Uterus (tissue), 4 donors: ENCODE data around the gene HAPLN2. TPM values are rescaled to one million over a fixed set of nuclear protein-coding genes. Genes with fewer than 3 reads are reported as not detected.

Experiments
- DNase-seq, 2 donors: peaks; one replicate each; pipeline ENCODE4 v3.0.0-alpha.2; 2019 to 2020
- H3K27ac ChIP-seq, 2 donors: fragments of 200-600 bp; sonication (generic); 1 replicate in 1 of 2; 2 replicates in 1 of 2; pipeline ENCODE4 v1.5.1; 2016 to 2018
- H3K27me3 ChIP-seq, 2 donors: fragments of 200-600 bp; sonication (generic); one replicate each; pipeline ENCODE4 v1.5.1; 2018 to 2019; ENCODE audit warnings: control low read depth in 1 of 2
- H3K36me3 ChIP-seq, 2 donors: fragments of 200-600 bp; sonication (generic); one replicate each; pipeline ENCODE4 v1.5.1; 2019; ENCODE audit warnings: control low read depth in 1 of 2
- H3K4me1 ChIP-seq, 2 donors: fragments of 200-600 bp; sonication (generic); one replicate each; pipeline ENCODE4 v1.5.1; 2018 to 2019; ENCODE audit warnings: control low read depth in 1 of 2
- H3K4me3 ChIP-seq, 2 donors: fragments of 200-600 bp; sonication (generic); 1 replicate in 1 of 2; 2 replicates in 1 of 2; pipeline ENCODE4 v1.5.1; 2018 to 2019; ENCODE audit warnings: mild to moderate bottlenecking in 1 of 2
- H3K9me3 ChIP-seq, 2 donors: fragments of 200-600 bp; sonication (generic); one replicate each; pipeline ENCODE4 v1.5.1; 2019; ENCODE audit warnings: control low read depth in 1 of 2
- POLR2A ChIP-seq, 2 donors: fragments of 450-650 bp; IDR thresholded peaks; one replicate each; pipeline ENCODE4 v1.6.1; 2016; ENCODE audit warnings: antibody characterized with exemption in 2 of 2, mild to moderate bottlenecking in 1 of 2, moderate library complexity in 1 of 2
- intact Hi-C: fragments of 100-400 bp; cut with DNase I; formaldehyde crosslinking; loops from one replicate; pipeline ENCODE4 v1.15.1; 2023; ENCODE audit warnings: low total_unique reads
- total RNA-seq, 4 donors: library from RNA; depleted of rRNA in 3 of 4; stranded (reverse); fragments of >200 nt in 3 of 4; gene quantifications; one replicate each; pipeline versions ENCODE4 v1.1.0 to v1.2.4, GENCODE V29; 2014 to 2023
- TF ChIP-seq, protein P1 (sequence below), 4 experiments: fragments of 200-600 bp in 2 of 4; fragments of 450-650 bp in 2 of 4; sonication (generic) in 2 of 4; IDR thresholded peaks; one replicate each; pipeline ENCODE4 v1.5.1; 2016 to 2019; ENCODE audit warnings: antibody characterized with exemption in 4 of 4, mild to moderate bottlenecking in 2 of 4, moderate library complexity in 1 of 4
- donor health status: DM: yes; HTN: yes; CAD: no.

Gene HAPLN2
- total RNA-seq, 4 donors from 2014 or later = 0.77 to 3.9 TPM; not detected in 2

DNA sequence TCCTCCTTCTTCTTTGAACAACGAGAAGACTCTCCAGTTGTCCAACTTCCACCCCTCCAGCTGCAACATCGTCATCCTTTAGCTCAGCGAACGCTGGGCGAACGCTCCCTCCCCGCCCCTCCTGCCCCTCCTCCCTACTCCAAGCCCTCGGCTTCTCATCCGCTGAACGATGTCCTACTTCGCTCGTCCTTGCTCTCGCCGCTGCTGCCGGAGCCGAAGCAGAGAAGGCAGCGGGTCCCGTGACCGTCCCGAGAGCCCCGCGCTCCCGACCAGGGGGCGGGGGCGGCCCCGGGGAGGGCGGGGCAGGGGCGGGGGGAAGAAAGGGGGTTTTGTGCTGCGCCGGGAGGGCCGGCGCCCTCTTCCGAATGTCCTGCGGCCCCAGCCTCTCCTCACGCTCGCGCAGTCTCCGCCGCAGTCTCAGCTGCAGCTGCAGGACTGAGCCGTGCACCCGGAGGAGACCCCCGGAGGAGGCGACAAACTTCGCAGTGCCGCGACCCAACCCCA, 22.6 kb downstream of the HAPLN2 start, which contains the start of gene BCAN:
Gene BCAN, plus strand, starts transcription at position 357 of the 504 bp plus-strand sequence. CDS start 3,938 bp downstream, outside the sequence.
- Histone ChIP-seq H3K4me1 (peaks cover 0 to 17% of the 10 kb centered on the region in 2 donors), H3K4me3 (peak within 1 kb of the TSS; percentile 27 to 29), H3K9me3 (no peaks in the 10 kb centered on the region), H3K27me3 (no peaks in the 10 kb centered on the region), H3K27ac (peak within 1 kb of the TSS; percentile 10 to 31), H3K36me3 (no peaks in the 10 kb centered on the region)
- DNase-seq = peak; percentile 50 to 61
- intact Hi-C loops = no loop called here
- TF ChIP-seq POLR2A (IDR thresholded peaks at IDR 0.05) = no peak
- TF ChIP-seq, protein P1, sequence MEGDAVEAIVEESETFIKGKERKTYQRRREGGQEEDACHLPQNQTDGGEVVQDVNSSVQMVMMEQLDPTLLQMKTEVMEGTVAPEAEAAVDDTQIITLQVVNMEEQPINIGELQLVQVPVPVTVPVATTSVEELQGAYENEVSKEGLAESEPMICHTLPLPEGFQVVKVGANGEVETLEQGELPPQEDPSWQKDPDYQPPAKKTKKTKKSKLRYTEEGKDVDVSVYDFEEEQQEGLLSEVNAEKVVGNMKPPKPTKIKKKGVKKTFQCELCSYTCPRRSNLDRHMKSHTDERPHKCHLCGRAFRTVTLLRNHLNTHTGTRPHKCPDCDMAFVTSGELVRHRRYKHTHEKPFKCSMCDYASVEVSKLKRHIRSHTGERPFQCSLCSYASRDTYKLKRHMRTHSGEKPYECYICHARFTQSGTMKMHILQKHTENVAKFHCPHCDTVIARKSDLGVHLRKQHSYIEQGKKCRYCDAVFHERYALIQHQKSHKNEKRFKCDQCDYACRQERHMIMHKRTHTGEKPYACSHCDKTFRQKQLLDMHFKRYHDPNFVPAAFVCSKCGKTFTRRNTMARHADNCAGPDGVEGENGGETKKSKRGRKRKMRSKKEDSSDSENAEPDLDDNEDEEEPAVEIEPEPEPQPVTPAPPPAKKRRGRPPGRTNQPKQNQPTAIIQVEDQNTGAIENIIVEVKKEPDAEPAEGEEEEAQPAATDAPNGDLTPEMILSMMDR (IDR thresholded peaks at IDR 0.05) = no peak

DNA sequence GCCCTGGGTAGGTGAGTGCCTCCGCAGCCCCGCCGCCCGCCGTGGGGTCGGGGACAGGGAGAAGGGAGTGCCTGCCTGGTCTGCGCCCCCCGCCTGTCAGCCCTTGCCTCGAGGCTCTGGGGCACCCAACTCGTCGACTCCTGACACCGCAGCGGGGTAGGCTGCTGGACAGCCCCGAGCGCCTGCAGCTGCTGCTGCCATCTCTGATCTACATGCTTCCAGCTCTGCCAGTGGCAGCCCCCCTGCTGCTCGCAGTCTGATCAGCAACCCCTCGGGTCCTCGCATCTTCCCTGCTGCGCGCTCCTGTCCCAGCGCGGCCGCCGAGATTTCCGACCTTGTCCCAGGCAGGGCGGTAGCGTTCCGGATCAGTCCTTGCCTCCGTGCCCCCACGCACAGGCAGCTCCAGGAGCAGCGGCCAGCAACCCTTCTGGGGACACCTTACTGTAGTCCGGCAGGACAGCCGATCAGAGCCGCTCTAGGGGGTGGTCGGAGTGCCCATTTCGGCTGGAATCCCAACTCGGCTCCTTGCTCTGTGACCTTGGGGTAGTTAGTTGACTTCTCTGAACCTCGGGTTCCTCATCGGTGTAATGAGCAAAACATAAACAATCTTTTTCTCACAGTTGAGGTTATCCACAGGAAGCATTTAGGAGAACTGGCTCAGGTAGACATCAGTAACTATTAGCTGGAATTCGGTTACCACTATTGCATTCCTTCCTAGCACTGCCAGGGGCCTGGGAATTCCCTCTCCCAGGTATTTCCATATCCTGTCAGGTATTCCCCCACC, 23.2 kb downstream of the HAPLN2 start:
- H3K36me3 ChIP-seq = no peaks in the 10 kb centered on the region
- H3K27me3 ChIP-seq = no peaks in the 10 kb centered on the region
- H3K4me3 ChIP-seq = peak overlapping the region; percentile 27 to 29
- H3K9me3 ChIP-seq = no peaks in the 10 kb centered on the region
- H3K27ac ChIP-seq = peak overlapping the region in 1 of 2 donors; percentile 10
- intact Hi-C loops = no loop called here
- no peak for DNase-seq
- H3K4me1 ChIP-seq = peaks cover 0 to 17% of the 10 kb centered on the region in 2 donors
- no peak for TF ChIP-seq POLR2A (IDR thresholded peaks at IDR 0.05)
- TF ChIP-seq, protein P1 (IDR thresholded peaks at IDR 0.05) = no peak

- no peaks in the 10 kb centered on the region for H3K27me3 ChIP-seq
- H3K36me3 ChIP-seq = no peaks in the 10 kb centered on the region
Observed at GRCh38 chr1:156643049-156643777, 24.0 kb downstream of the HAPLN2 start.

GRCh38 chr1:156643778-156644092, 24.5 kb downstream of the HAPLN2 start:
- H3K4me1 ChIP-seq = peaks cover 0 to 14% of the 10 kb centered on the region in 2 donors
- no peak overlapping the region for H3K27ac ChIP-seq
- TF ChIP-seq POLR2A (IDR thresholded peaks at IDR 0.05) = no peak
- TF ChIP-seq, protein P1 (IDR thresholded peaks at IDR 0.05) = no peak
- intact Hi-C loops = no loop called here
- H3K9me3 ChIP-seq = no peaks in the 10 kb centered on the region
- H3K4me3 ChIP-seq = no peak overlapping the region
- H3K27me3 ChIP-seq = no peaks in the 10 kb centered on the region
- no peaks in the 10 kb centered on the region for H3K36me3 ChIP-seq
- DNase-seq = no peak

More at GRCh38 chr1:156643049-156643777, 24.0 kb downstream of the HAPLN2 start:
- intact Hi-C loops = no loop called here
- Histone ChIP-seq H3K4me1 (peaks cover 0 to 16% of the 10 kb centered on the region in 2 donors), H3K9me3 (no peaks in the 10 kb centered on the region), H3K27ac (no peak overlapping the region), H3K4me3 (no peak overlapping the region)
- TF ChIP-seq, protein P1 (IDR thresholded peaks at IDR 0.05) = no peak
- TF ChIP-seq POLR2A (IDR thresholded peaks at IDR 0.05) = no peak
- DNase-seq = no peak

DNA sequence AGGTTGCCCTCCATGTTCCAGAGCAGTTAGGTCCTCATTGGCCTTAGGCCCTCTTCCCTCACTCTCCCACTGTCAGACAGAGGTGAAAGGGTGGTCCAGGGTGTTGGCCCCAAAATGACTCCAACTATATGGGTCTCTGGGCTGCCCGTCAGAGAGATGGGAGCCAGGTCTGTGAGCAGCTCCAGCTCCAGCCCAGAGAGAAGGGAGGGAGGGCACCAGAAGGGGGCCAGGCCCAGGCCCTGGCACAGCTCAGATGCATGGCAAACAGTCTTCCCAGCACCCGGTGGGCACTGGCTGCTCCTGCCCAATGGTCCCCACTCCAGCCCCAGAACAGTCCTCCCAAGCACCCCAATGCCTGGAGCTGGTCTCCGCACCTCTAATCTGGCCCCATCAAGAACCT, 24.9 kb downstream of the HAPLN2 start:
- Histone ChIP-seq H3K27me3 (no peaks in the 10 kb centered on the region), H3K4me3 (no peak overlapping the region), H3K27ac (no peak overlapping the region), H3K9me3 (no peaks in the 10 kb centered on the region), H3K4me1 (peaks cover 0 to 14% of the 10 kb centered on the region in 2 donors), H3K36me3 (no peaks in the 10 kb centered on the region)
- no peak for DNase-seq
- intact Hi-C loops = no loop called here
- no peak for TF ChIP-seq POLR2A (IDR thresholded peaks at IDR 0.05)
- TF ChIP-seq, protein P1 (IDR thresholded peaks at IDR 0.05) = no peak
